ENCODE results near the gene PDP2.

Gene PDP2

GRCh38 chr16:66880288-66881013 lies at the start of gene PDP2:
Gene PDP2, plus strand, starts transcription at chr16:66880515. Its CDS starts 3,770 bp downstream, at chr16:66884285.
- peak; percentile 74 for DNase-seq

- DNase-seq, result no peak
These were observed 48.1 kb upstream of the PDP2 start for GRCh38 chr16:66832190-66832589.

GRCh38 chr16:66832661-66833305 lies 47.5 kb upstream of the PDP2 start:
- DNase-seq, result no peak

- no peak for DNase-seq
These were observed 45.6 kb upstream of the PDP2 start for GRCh38 chr16:66834746-66835145.

GRCh38 chr16:66840883-66841282 lies 39.4 kb upstream of the PDP2 start:
- DNase-seq, result no peak

GRCh38 chr16:66841366-66841765 lies 38.9 kb upstream of the PDP2 start:
- no peak for DNase-seq

- no peak for DNase-seq
These were observed 37.5 kb upstream of the PDP2 start for GRCh38 chr16:66842765-66843164.

GRCh38 chr16:66843191-66843590 lies 37.1 kb upstream of the PDP2 start:
- no peak for DNase-seq

GRCh38 chr16:66844009-66844341 lies 36.3 kb upstream of the PDP2 start:
- no peak for DNase-seq

- DNase-seq, result no peak
These were observed 35.8 kb upstream of the PDP2 start, which contains the start of gene CA7 for GRCh38 chr16:66844342-66845079. Gene CA7, plus strand, starts transcription at chr16:66844414. Its CDS starts 74 bp downstream, at chr16:66844488.

- no peak for DNase-seq
These were observed 35.3 kb upstream of the PDP2 start for GRCh38 chr16:66845080-66845410.

- DNase-seq, result no peak
These were observed 34.5 kb upstream of the PDP2 start for GRCh38 chr16:66845791-66846221.

- DNase-seq, result no peak
These were observed 34.0 kb upstream of the PDP2 start for GRCh38 chr16:66846266-66846665.

GRCh38 chr16:66846831-66847230 lies 33.5 kb upstream of the PDP2 start:
- DNase-seq, result no peak

- DNase-seq, result no peak
These were observed 32.7 kb upstream of the PDP2 start for GRCh38 chr16:66847533-66848067.

- no peak for DNase-seq
These were observed 32.1 kb upstream of the PDP2 start for GRCh38 chr16:66848172-66848571.

- DNase-seq, result no peak
These were observed 31.3 kb upstream of the PDP2 start for GRCh38 chr16:66849021-66849420.

- no peak for DNase-seq
These were observed 30.8 kb upstream of the PDP2 start for GRCh38 chr16:66849549-66849948.

- DNase-seq, result no peak
These were observed 30.1 kb upstream of the PDP2 start for GRCh38 chr16:66850115-66850815.

GRCh38 chr16:66851166-66851964 lies 28.9 kb upstream of the PDP2 start:
- no peak for DNase-seq

GRCh38 chr16:66853261-66854139 lies 26.8 kb upstream of the PDP2 start:
- DNase-seq, result no peak
